ENCODE results near the gene MAP6. TPM values are rescaled to one million over a fixed set of nuclear protein-coding genes. Genes with fewer than 3 reads are reported as not detected.

MAP6 gene
- total RNA-seq, 6 experiments from 2014 or later, result 0.26 to 0.86 (median 0.58) TPM

DNA sequence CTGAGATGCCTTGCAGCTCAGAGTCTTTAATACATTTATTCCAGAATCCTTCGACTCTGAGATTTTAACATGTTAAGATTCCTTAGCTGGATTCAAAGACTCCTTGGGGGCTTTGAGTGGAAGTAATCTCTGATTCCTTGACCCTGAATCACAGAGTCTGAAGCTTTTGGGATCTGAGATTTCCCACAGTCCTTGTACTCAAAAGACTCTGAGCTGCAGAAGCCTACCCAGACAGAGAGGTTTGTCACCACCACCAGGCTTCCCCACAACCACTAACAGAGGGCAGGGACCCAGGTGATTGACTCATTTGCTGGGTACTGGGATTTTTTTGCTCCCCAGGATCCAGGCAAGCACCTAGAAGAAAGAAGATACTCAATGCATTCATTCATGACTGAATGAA is 108.2 kb downstream of the MAP6 start:
- ATAC-seq, result no peak
- Histone ChIP-seq H3K4me3 (no peak overlapping the region), H3K9me3 (no peaks in the 10 kb centered on the region), H3K36me3 (no peaks in the 10 kb centered on the region), H3K27me3 (no peaks in the 10 kb centered on the region), H3K4me1 (peaks cover 0 to 25% (median 12%) of the 10 kb centered on the region in 4 donors), H3K27ac (peak overlapping the region in 1 of 3 donors; percentile 100)
- intact Hi-C loops (cut with DNase I), result no loop called here
- TF ChIP-seq POLR2A (IDR thresholded peaks at IDR 0.05), result no peak
- TF ChIP-seq, protein P1, sequence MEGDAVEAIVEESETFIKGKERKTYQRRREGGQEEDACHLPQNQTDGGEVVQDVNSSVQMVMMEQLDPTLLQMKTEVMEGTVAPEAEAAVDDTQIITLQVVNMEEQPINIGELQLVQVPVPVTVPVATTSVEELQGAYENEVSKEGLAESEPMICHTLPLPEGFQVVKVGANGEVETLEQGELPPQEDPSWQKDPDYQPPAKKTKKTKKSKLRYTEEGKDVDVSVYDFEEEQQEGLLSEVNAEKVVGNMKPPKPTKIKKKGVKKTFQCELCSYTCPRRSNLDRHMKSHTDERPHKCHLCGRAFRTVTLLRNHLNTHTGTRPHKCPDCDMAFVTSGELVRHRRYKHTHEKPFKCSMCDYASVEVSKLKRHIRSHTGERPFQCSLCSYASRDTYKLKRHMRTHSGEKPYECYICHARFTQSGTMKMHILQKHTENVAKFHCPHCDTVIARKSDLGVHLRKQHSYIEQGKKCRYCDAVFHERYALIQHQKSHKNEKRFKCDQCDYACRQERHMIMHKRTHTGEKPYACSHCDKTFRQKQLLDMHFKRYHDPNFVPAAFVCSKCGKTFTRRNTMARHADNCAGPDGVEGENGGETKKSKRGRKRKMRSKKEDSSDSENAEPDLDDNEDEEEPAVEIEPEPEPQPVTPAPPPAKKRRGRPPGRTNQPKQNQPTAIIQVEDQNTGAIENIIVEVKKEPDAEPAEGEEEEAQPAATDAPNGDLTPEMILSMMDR (IDR thresholded peaks at IDR 0.05), result no peak
- no peak for DNase-seq
- 60% methylated on average over 1 of the region's 1 CpG for WGBS (ENCODE audit: insufficient coverage, low coverage, low lambda C conversion rate, missing lambda C conversion rate)

DNA sequence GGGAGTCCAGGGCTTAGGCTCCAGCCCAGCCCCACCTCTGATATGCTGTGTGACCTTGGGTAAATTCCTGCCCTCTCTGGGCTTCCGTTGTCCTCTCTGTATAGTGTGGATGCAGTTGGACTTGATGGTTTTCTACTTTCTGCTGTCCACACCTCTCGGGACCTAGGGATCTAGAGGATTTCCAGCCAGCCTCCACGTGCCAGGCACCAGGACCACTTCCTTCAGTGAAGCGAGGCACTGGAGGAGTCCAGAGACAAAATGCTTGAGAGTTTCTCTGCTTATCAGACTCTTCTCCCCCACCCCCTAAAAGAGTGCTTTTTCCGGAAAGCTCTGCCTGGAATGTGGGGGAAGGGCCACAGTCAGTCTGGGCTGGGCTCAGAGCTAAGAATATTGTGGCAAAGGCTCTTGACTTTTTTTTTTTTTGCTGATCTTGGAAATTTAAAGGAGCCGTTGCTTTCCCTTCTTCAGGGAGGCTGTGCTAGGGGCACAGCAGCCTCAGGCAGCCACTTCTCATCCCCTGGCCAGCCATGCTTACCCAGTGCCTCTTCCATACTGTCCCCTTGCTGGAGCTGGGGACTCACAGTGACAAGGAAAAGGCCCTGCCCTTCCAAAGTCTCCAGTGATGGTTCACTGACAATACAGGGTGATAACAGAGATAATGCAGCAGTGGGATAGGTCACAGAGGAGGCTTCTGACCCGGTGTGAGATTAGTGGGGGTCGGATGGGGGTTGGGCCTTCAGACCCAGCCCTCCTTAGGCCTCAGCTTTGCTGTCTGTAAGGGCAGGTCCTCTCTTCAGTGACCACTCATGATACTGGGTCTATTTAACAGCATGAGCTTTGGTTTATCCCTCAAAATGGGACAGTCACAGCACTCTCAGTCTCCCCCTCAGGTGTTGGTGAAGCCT is 109.6 kb downstream of the MAP6 start:
- H3K4me3 ChIP-seq, result no peak overlapping the region
- peak in 1 of 4 donors; percentile 5 for ATAC-seq
- no peaks in the 10 kb centered on the region for H3K36me3 ChIP-seq
- no peak for TF ChIP-seq POLR2A (IDR thresholded peaks at IDR 0.05)
- TF ChIP-seq, protein P1 (IDR thresholded peaks at IDR 0.05), result no peak
- H3K27ac ChIP-seq, result peak overlapping the region; percentile 47 to 78 (median 51)
- intact Hi-C loops (cut with DNase I), result no loop called here
- H3K4me1 ChIP-seq, result peaks cover 0 to 10% (median 5%) of the 10 kb centered on the region in 4 donors
- H3K9me3 ChIP-seq, result no peaks in the 10 kb centered on the region
- H3K27me3 ChIP-seq, result no peaks in the 10 kb centered on the region
- no peak for DNase-seq
- WGBS (ENCODE audit: insufficient coverage, low coverage, low lambda C conversion rate, missing lambda C conversion rate), result 48% methylated on average over 7 of the region's 8 CpGs

DNA sequence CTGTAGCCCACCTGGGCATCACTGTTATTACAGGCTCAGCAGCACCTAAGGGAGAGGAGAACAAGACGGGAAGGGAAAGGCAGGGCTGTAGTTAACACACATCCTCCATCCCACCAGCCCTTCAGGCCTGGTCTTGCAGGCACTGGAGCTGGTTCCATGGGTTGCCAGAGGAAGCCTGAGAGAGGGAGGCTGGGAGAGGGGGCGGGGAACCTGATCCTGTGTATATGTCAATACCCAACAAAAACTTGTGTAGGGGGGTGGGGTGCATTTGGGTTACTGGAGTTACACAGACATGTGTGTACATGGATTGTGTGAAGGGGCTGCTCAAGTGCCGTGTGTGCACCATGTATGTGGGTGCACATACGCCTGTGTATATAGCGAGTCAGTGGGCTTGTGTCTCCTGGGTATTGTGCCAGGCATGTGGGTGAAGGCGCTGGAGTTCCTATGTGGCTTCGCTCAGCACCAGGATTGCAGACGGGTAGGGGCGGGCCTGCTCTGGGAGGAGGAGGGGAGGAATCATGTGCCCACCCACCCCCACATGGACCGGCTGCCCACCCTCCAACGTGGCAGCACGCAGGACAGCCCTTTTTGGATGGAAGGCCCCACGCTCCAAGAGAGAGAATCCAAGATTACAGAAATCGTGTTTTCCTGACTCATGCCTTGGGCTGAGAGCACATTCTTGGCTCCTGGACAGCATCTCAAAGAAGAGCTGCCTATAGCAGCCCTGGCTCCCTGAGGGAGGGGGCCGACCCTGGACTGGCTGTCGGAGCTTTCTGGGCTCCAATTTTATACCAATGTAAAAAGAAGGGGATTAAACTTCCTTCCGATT is 111.0 kb downstream of the MAP6 start:
- H3K4me1 ChIP-seq, result no peaks in the 10 kb centered on the region
- DNase-seq (no peak), ATAC-seq (no peak)
- intact Hi-C loops (cut with DNase I), result no loop called here
- WGBS (ENCODE audit: insufficient coverage, low coverage, low lambda C conversion rate, missing lambda C conversion rate), result 73% methylated on average over 8 of the region's 17 CpGs
- no peaks in the 10 kb centered on the region for H3K9me3 ChIP-seq
- no peaks in the 10 kb centered on the region for H3K36me3 ChIP-seq
- H3K27me3 ChIP-seq, result no peaks in the 10 kb centered on the region
- peak overlapping the region; percentile 47 to 78 (median 51) for H3K27ac ChIP-seq
- H3K4me3 ChIP-seq, result no peak overlapping the region
- TF ChIP-seq POLR2A (IDR thresholded peaks at IDR 0.05), result no peak
- TF ChIP-seq, protein P1 (IDR thresholded peaks at IDR 0.05), result no peak

DNA sequence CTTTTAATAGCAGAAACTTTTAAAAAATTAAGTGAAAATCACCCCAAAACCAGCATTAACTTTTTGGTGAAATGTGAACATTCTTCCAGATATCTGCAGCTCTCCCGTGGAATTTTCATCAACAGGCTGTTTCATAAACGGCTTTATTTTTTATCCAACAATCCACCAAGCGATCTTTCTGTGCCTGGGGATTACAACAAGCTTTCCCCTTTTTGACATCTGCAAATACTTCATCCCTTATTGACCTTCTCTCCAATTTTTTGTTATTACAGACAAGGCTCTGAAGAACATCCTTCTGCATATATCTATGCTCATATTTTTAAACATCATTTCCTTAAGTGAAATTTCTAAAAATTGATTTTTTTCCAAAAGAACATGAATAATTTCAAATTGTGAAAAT is 112.6 kb downstream of the MAP6 start:
- Histone ChIP-seq H3K27me3 (no peaks in the 10 kb centered on the region), H3K9me3 (no peaks in the 10 kb centered on the region), H3K27ac (no peak overlapping the region), H3K4me3 (no peak overlapping the region), H3K36me3 (no peaks in the 10 kb centered on the region), H3K4me1 (no peaks in the 10 kb centered on the region)
- DNase-seq (no peak), ATAC-seq (no peak)
- 52% methylated on average over 3 of the region's 3 CpGs for WGBS (ENCODE audit: insufficient coverage, low coverage, low lambda C conversion rate, missing lambda C conversion rate)
- intact Hi-C loops (cut with DNase I), result no loop called here
- TF ChIP-seq, protein P1 (IDR thresholded peaks at IDR 0.05), result no peak
- no peak for TF ChIP-seq POLR2A (IDR thresholded peaks at IDR 0.05)

Measured in right lobe of liver (tissue), 6 donors.